Esophagus muscularis mucosa (tissue), 4 donors: Measurements from ENCODE around the gene PTPRU. TPM values are rescaled to one million over a fixed set of nuclear protein-coding genes. Genes with fewer than 3 reads are reported as not detected.

Experiments
- DNase-seq: peaks from one replicate; pipeline ENCODE4 v3.0.0-alpha.2; 2017; ENCODE audit errors: extremely low spot score
- H3K27ac ChIP-seq, 4 donors: fragments of 200-600 bp; sonication (generic); replicated peaks in 1 of 4; 1 replicate in 3 of 4; 2 replicates in 1 of 4; pipeline ENCODE4 v1.5.1; 2016 to 2019; ENCODE audit warnings: mild to moderate bottlenecking in 1 of 4
- H3K27me3 ChIP-seq, 4 donors: fragments of 200-600 bp; sonication (generic); one replicate each; pipeline versions ENCODE4 v1.5.1 to v1.6.0; 2016 to 2019
- H3K36me3 ChIP-seq, 4 donors: fragments of 200-600 bp; sonication (generic); one replicate each; pipeline ENCODE4 v1.5.1; 2016 to 2019
- H3K4me1 ChIP-seq, 4 donors: fragments of 200-600 bp; sonication (generic); one replicate each; pipeline ENCODE4 v1.5.1; 2016 to 2019
- H3K4me3 ChIP-seq, 4 donors: fragments of 200-600 bp; sonication (generic); 1 replicate in 2 of 4; 2 replicates in 2 of 4; pipeline ENCODE4 v1.5.1; 2016 to 2019; ENCODE audit warnings: mild to moderate bottlenecking in 4 of 4, moderate library complexity in 1 of 4
- H3K9me3 ChIP-seq, 4 donors: fragments of 200-600 bp; sonication (generic); 1 replicate in 3 of 4; 2 replicates in 1 of 4; pipeline ENCODE4 v1.5.1; 2016 to 2019
- EP300 ChIP-seq: sonication (generic); formaldehyde crosslinking; IDR thresholded peaks from one replicate; pipeline ENCODE4 v1.6.1; 2017; ENCODE audit warnings: antibody characterized with exemption
- POLR2A ChIP-seq: fragments of 450-650 bp; IDR thresholded peaks from one replicate; pipeline ENCODE4 v1.6.1; 2017; ENCODE audit warnings: antibody characterized with exemption, moderate library complexity, mild to moderate bottlenecking, low read depth
- POLR2AphosphoS5 ChIP-seq, 2 donors: sonication (generic); formaldehyde crosslinking; IDR thresholded peaks; one replicate each; pipeline ENCODE4 v1.6.1; 2017; ENCODE audit warnings: antibody characterized with exemption in 2 of 2
- WGBS: methylation state at CpG from one replicate; pipeline ENCODE4 v1.1.5; 2018; 5-methylcytosine and 5-hydroxymethylcytosine counted together
- intact Hi-C: fragments of 100-400 bp; cut with DNase I; formaldehyde crosslinking; loops from one replicate; pipeline ENCODE4 v1.15.1; 2023
- total RNA-seq, 4 donors: library from RNA; depleted of rRNA; stranded (reverse); fragments of >200 nt; gene quantifications; one replicate each; pipeline versions ENCODE4 v1.1.0 to v1.2.1, GENCODE V29; 2016
- TF ChIP-seq, protein P1 (sequence below), 3 experiments: fragments of 200-600 bp in 2 of 3; fragments of 450-650 bp in 1 of 3; sonication (generic) in 2 of 3; IDR thresholded peaks; one replicate each; pipeline ENCODE4 v1.5.1; 2017 to 2019; ENCODE audit warnings: antibody characterized with exemption in 3 of 3, mild to moderate bottlenecking in 2 of 3, moderate library complexity in 1 of 3

The PTPRU gene
- total RNA-seq, 4 donors from 2014 or later, result 19.5 to 32.7 (median 27.5) TPM

GRCh38 chr1:29327223-29327935 is 91.1 kb downstream of the PTPRU start:
- Histone ChIP-seq H3K27ac (no peak overlapping the region), H3K4me1 (no peaks in the 10 kb centered on the region), H3K27me3 (no peaks in the 10 kb centered on the region), H3K4me3 (no peak overlapping the region), H3K36me3 (peaks cover 0 to 26% (median 12%) of the 10 kb centered on the region in 4 donors), H3K9me3 (no peaks in the 10 kb centered on the region)
- no peak for DNase-seq
- WGBS, result 97% methylated on average over 6 of the region's 9 CpGs
- TF ChIP-seq EP300 (no peak), POLR2A (no peak), POLR2AphosphoS5 (IDR thresholded peaks at IDR 0.05) (no peak)
- TF ChIP-seq, protein P1, sequence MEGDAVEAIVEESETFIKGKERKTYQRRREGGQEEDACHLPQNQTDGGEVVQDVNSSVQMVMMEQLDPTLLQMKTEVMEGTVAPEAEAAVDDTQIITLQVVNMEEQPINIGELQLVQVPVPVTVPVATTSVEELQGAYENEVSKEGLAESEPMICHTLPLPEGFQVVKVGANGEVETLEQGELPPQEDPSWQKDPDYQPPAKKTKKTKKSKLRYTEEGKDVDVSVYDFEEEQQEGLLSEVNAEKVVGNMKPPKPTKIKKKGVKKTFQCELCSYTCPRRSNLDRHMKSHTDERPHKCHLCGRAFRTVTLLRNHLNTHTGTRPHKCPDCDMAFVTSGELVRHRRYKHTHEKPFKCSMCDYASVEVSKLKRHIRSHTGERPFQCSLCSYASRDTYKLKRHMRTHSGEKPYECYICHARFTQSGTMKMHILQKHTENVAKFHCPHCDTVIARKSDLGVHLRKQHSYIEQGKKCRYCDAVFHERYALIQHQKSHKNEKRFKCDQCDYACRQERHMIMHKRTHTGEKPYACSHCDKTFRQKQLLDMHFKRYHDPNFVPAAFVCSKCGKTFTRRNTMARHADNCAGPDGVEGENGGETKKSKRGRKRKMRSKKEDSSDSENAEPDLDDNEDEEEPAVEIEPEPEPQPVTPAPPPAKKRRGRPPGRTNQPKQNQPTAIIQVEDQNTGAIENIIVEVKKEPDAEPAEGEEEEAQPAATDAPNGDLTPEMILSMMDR (IDR thresholded peaks at IDR 0.05), result no peak
- intact Hi-C loops, result no loop called here

DNA sequence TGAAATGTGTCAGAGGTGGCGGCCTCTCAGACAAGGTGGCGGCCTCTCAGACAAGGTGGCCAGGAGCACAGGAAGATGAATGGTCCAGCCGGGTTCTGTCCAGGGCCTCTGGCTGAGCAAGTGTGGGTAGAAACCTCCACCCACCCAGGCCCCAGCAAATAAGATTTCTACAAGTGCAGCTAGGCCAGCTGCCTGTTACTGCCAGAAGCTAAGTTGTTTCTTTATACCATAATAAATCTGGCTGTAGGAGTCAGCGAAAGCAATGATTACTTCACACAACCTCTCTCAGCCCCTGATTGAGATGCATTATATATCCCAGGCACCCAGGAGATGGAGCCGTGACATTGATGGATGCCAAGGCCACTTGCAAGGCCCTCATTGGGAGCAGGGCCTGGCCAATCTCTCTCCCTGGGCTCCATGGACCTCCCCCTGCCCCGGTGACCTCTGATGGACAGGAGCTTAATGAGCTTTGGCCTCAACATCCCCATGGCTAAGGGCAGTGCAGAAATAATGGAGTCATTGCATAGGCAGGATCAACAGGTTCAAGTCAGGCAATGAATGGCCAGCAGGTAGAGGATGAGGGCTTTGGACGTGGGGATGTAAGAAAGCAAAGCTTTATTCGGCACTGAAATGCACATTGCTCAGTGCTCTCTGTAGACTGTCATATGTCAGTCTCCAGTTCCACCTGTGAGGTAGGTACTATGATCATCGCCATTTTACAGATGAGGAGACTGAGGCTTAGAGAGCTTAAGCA is 92.9 kb downstream of the PTPRU start:
- H3K27ac ChIP-seq, result no peak overlapping the region
- no peaks in the 10 kb centered on the region for H3K27me3 ChIP-seq
- WGBS, result 87% methylated on average over 8 of the region's 9 CpGs
- intact Hi-C loops, result no loop called here
- H3K4me3 ChIP-seq, result no peak overlapping the region
- no peaks in the 10 kb centered on the region for H3K9me3 ChIP-seq
- peaks cover 0 to 15% (median 6%) of the 10 kb centered on the region in 4 donors for H3K36me3 ChIP-seq
- TF ChIP-seq POLR2AphosphoS5 (IDR thresholded peaks at IDR 0.05) (no peak), EP300 (no peak), POLR2A (no peak)
- TF ChIP-seq, protein P1 (IDR thresholded peaks at IDR 0.05), result no peak
- DNase-seq, result no peak
- no peaks in the 10 kb centered on the region for H3K4me1 ChIP-seq

DNA sequence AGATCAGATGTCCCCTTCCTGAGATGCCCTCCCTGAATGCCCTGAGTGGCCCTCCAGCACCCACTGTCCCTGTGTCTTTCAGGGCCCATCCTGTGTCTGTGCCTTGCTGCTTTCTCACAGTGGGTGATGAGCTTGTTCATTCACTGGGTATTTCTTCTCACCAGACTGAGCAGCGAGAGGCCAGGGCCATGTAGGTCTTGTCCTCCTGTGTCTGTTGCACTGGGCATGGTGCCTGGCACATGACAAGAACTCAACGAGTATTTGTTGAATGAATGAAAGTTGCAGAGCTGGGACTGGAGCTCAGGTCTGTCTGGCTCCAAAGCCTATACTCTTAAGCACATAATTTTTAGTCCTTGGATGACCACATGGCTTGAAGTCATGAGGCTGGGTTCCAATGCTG is 93.8 kb downstream of the PTPRU start:
- WGBS, result 77% methylated on average over 2 of the region's 2 CpGs
- intact Hi-C loops, result no loop called here
- DNase-seq, result no peak

GRCh38 chr1:29330856-29331255 is 94.5 kb downstream of the PTPRU start:
- intact Hi-C loops, result no loop called here
- TF ChIP-seq, protein P1 (IDR thresholded peaks at IDR 0.05), result no peak
- TF ChIP-seq POLR2A (no peak), POLR2AphosphoS5 (IDR thresholded peaks at IDR 0.05) (no peak), EP300 (no peak)
- 73% methylated on average over 7 of the region's 7 CpGs for WGBS
- Histone ChIP-seq H3K9me3 (no peaks in the 10 kb centered on the region), H3K27ac (no peak overlapping the region), H3K4me1 (no peaks in the 10 kb centered on the region), H3K27me3 (no peaks in the 10 kb centered on the region), H3K36me3 (peaks cover 0 to 7% (median 1%) of the 10 kb centered on the region in 4 donors), H3K4me3 (no peak overlapping the region)
- DNase-seq, result no peak

More for the DNA sequence above, 93.8 kb downstream of the PTPRU start:
- Histone ChIP-seq H3K4me1 (no peaks in the 10 kb centered on the region), H3K4me3 (no peak overlapping the region), H3K9me3 (no peaks in the 10 kb centered on the region), H3K27me3 (no peaks in the 10 kb centered on the region), H3K36me3 (peaks cover 0 to 15% (median 5%) of the 10 kb centered on the region in 4 donors), H3K27ac (no peak overlapping the region)
- TF ChIP-seq POLR2AphosphoS5 (IDR thresholded peaks at IDR 0.05), result no peak

DNA sequence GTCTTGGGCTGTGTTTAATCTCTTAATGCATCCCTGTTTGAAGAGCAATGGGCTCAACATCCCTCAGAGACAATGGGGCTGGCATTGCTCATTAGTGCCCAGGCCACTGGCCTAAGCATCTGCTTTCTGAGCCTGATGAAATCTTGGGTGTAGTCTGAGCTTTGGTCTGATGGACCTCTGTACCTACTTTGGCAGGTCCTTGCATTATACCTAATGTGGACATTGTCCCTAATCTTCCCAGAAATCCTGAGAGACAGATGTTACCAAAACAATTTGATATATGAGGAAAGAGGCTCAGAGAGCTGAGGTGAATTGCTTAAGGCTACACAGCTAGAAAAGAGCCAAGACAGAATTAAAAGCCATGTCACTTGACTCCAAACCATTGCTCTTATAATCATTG is 95.0 kb downstream of the PTPRU start:
- Histone ChIP-seq H3K27ac (no peak overlapping the region), H3K27me3 (no peaks in the 10 kb centered on the region), H3K4me3 (no peak overlapping the region), H3K4me1 (no peaks in the 10 kb centered on the region), H3K9me3 (no peaks in the 10 kb centered on the region), H3K36me3 (peaks cover 0 to 3% (median 0%) of the 10 kb centered on the region in 4 donors)
- DNase-seq, result no peak
- TF ChIP-seq POLR2AphosphoS5 (IDR thresholded peaks at IDR 0.05), result no peak
- TF ChIP-seq, protein P1 (IDR thresholded peaks at IDR 0.05), result no peak
- TF ChIP-seq POLR2A, result no peak
- TF ChIP-seq EP300, result no peak
- intact Hi-C loops, result no loop called here
